HG03175 (cell line): ENCODE data around the gene CTNNBL1.

ENCODE experiments used
- ATAC-seq: cut with Tn5 transposase; IDR thresholded peaks from one replicate; pipeline ENCODE4 v1.9.1; 2021; ENCODE audit warnings: mild to moderate bottlenecking, moderate library complexity; ENCODE audit not compliant: unreplicated experiment

Gene CTNNBL1

DNA sequence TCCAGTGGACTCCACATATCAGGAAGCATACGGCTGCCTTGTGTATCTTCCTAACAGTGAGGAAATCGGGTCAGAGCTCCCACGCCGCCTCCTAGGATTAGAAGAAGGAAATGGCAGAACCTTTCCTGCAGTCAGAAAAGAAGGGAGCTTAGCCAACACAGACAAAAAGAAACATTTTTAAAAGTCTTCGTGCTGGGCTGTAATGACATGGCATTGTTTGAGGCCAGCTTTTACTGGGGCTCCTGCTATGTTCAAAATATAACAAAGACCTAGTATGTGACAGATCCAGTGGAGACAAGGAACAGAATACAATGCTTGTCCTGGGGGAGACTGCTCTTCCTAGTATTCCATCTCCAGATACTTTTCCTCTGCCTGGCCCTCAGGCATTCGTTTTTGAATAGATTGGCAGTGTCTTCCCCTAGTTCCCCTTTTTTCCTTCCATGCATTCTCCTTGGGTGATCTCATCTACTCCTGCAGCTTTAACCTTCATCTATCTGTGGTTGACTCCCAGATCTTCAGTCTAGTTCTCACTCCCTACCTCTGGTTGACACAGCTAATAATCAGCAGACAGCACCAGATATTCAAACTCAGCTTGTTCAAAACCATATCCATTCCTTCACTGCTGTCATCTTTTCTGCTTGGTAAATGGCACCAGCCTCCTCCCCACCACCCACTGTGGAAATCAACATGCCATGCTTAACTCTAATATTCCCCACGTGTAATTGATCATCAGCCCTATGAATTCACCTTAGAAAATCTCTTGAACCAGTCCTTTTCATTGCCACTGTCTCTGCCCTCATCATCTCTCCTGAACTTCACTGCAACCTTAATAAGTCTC, 114.6 kb downstream of the CTNNBL1 start:
- ATAC-seq = no peak

DNA sequence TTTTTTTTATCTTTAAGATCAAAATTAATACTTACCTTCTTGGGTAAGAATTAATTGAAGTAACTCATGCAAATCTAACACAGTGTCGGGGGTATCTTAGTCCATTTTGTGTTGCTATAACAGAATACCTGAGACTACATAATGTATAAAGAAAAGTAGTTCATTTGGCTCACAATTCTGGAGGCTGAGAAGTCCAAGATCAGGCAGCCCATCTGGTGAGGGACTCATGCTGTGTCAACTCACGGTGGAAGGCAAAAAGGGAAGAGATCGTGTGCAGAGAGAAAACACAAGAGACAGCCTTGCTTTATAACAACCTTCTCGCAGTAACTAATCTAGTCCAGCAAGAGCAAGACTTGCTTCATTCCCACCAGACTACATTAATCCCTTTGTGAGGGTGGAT, 116.2 kb downstream of the CTNNBL1 start:
- no peak for ATAC-seq

DNA sequence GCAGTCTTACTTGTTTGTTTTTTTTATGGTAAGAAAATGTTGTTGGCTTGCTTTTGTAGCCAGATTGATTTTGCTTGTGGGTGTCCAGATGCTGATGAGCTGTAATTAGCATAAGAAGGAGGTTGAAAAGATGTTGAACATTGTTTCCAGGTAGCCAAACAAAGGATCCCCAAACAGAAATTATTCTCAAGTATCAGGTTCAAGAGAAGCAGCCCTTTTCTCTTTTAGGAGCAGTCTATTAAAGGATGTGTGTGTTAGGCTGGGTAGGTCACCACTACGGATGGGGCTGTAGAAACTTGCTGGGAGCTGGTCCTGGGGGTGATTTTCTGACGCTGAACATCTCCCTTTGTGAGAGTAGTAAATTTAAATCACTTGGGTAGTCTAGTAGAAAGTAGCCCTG, 122.2 kb downstream of the CTNNBL1 start:
- no peak for ATAC-seq

DNA sequence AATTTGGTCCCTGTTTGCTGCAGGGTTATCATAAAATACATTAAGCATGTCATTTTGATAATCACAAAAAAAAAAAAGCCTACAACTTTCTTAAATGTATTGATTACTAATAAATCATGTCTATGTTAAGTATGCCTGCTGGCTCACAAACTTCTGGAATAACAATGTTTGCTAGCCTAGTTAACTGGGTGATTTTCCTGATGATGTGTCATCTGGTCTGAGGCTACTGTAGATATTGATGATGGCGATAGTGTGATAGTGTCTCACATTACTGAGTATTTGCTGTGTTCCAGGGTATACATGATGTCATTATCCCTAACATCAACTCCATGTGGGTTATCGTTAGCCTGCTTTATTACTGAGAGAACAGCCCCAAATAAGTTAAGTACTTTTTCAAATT, 122.9 kb downstream of the CTNNBL1 start:
- ATAC-seq = no peak

DNA sequence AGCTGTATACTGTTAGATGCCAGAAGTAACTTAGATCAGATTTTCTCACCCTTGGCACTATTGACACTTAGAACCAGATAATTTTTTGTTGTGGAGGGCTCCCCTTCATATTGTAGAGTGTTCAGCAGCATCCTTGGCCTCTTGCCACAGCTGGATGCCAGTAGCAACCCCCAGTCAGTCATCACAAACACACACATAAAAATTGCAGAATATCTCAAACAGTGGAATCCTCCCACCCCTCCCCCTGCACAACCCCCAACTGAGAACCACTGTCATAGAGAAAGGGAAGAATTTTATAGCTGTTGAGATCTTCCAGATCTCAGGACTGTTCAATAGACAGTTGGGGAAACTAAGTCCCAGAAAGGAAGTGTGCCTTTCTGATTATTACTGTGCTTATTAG, 127.9 kb downstream of the CTNNBL1 start:
- no peak for ATAC-seq

DNA sequence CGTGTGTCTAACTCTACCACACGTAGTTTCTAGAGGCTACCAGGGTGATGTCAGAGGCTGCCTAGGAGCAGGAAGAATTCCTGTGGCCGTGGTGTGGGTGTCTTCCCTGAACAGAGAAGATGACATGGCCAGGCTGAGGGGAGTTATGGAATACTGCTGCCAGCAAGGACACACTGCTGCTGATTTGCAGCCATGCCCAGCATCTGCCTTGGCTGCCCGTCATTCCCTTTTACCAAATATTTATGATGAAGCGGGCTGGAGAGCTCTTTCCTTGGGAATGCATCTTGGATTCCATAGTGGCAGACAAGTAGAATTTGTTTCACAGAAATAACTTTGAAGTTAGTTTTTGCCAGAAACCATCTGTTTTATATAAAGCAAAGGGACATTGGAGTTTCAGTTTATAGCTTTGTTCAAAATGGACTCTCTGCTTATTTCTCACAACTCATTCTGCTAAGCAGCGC, 128.3 kb downstream of the CTNNBL1 start:
- no peak for ATAC-seq

DNA sequence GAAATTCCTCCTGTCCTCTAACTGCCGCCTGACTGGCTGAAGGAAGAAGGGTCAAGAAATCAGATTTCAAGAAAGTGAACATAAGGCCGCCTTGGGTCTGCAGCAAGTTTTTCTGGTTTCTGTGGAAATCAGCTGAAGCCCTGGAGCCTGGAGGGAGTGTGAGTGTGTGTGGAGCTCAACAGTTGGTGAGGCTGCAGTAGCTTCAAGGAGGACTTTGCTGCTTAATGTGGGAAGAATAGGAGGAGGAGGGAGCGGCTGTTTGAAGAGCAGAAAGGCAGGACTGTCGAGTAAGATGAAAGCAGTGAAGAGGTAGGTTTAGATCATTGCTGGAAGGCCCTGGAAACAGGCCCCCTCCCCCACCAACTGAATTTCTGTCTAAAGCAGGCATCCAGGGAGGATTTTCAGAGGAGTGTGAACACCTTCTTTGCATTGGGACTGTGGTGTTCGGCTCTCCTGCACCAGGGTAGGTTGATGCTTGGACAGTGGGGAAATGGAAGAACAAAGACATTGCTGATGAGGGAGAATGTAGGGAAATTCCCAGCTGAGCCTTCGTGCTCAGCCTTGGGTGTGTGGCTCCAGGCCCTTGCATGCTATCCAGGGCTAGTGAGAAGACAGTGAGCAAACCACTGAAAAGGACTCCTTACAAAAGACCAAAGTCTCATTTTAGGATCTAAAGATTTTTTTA, 129.6 kb downstream of the CTNNBL1 start:
- ATAC-seq = no peak

DNA sequence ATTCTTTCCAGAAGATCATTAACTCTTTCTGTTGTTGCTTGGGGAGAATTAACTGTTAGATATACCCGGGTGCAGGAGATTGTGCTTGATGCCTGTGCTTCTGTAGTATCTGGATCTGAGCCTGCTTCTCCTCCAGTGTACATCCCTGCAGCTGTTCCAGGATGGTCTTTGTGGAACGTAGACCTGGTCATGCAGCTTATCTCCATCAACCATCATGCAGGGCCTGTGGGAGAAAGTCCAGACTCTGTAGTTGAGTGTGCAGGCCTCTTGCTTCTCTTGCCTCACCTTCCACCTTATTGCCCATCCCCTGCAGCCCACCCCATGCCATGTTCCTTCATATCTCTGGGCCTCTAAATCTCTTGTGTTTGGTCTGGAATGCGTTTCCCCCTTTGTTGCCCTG, 133.8 kb downstream of the CTNNBL1 start:
- ATAC-seq = no peak

DNA sequence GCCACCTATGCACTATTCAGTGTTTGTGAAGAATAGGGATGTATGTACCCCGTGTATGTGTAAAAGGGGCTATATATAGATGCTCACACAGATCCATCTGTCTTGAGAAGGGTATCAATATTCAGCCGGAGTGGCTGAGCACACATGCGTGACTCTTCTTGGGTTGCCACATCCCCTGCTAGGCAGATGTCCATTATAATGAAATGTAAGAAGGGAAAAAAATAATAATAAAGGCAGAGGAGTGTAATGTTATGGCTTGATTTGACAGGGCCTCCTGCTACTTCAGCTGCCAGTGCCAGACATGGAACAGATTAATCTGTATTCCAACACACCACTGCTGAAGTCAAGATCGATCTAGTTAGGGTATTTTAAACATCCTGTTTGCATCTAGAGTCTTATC, 134.9 kb downstream of the CTNNBL1 start:
- no peak for ATAC-seq

DNA sequence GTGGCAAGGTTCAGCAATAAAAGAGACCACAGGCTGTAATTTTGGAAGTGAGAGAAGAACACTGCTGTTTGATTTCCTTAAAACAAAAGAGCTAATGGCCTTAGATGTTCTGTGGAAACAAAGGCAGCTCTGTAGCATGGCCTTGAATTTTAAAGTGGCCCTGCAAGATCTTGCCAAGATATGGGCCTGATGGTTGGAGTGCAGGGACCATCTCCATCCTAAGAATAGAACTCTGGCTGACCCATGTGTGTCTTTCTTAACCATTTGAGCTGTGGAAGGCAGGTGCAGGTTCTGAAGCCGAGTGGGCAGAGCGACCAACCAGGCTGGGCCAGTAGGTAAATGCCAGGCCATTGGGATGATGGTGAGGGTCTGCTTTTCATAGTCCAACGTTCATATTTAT, 135.3 kb downstream of the CTNNBL1 start:
- no peak for ATAC-seq

DNA sequence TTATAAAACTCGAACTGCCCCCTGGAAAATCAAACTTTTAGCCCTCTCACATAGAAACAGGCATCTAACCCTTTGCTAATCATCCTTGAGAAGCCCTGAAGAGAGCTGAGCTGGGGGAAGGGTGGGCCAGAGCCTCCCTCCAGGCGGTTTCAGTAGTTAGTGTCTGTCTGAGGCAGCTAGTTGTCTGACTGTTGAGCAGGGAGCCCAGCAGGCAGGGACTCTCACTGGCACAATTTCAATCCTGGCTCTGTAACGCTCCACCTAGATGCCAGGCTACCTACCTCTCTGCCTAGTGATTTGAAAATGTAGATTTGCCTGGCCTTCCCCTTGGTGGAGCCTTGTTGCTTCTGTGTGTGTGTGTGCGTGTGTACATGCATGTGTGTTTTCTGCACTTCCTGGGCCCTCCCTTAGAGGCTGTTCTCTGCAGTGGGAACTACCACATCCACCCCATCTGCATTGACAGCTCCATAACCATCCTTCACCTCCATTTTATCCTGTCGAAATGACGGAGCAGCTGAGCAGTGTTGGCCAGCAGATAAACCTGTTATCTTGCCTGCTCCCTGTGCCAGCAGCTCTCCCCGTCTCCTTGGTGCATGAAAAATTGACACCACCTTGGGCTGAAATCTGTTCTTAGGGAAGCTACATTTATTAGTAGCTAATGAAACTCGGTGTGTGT, 139.5 kb downstream of the CTNNBL1 start:
- no peak for ATAC-seq

DNA sequence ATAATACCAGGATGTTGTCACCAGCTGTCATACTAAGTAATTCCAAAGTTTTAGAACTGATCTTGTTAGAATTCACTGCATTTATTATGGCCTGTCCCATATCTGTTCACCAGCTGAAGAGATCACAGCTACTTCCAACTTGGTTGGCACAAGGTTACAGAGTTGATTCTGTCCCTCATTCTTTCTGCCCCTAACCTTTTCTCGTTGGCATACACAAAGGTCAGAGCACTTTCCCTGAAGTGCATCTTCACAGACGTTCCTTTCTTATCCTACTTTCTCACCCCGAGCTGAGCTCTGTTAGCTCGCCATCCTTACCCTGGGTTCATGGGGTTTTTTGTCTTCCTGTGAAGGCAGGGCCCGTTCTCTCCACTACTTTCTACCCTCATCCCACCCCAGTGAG, 143.1 kb downstream of the CTNNBL1 start:
- ATAC-seq = no peak

DNA sequence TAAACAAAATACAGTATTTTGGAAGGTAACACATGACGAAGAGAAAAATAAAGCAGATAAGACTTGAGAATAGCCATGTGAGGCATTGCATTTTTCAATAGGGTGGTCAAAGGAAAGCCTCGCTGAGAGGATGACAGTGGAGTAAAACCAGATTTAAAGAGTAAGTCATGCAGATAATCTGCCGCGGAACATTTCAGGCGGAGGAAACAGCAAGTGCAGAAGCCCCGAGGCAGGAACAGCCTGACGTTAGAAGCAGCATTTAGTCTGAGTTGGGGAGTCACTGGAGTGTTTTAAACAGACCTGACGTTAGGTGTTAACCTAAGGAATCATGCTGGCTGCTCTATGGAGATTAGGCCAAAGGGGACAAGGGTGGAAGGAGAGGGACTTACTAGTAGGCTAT, 144.1 kb downstream of the CTNNBL1 start:
- no peak for ATAC-seq

DNA sequence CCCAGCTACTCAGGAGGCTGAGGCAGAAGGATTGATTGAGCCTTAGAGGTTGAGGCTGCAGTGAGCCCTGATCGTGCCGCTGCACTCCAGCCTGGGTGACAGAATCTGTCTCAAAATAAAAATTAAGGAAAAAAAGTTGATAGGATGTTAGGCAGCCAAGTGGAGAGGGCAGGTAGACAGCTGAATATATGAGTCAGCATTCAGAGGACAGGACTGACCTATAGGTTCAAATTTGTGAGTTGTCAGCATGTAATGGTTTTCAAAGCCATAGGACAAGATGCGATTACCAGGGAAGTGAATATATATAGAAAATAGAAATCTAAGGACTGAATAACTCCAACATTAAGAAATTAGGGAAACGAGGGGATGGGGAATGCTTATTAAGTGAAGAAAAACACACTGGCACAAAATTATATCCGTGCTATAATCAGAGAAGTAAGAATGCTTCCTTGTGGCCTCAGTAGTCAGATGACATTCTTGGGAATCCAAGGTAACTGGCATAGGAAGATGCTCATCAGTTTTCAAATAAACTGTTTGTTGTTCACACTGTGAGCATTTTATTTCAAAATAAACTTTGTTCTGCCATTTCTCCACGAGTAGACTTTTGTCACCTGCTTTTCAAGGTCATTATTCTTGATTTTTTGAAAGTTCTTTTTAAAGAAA, 145.1 kb downstream of the CTNNBL1 start:
- ATAC-seq = no peak

DNA sequence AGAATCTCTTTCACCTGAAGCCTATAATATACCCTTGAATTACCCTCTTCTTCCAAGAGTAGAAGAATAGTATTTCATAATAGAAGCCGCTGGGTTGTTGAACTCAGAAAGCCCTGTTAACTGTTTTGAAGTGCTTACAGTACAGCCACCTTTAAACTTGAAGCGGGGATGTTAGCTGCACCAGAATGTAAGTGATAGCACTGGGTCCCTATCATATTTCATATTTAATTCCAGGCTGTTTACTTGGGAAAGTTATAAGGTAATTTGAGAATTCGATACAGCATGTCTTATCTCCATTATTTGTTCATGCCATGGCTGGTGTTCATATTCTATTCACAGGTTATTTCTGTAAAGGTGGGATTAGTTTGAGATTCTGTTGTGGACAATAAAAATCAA, 145.6 kb downstream of the CTNNBL1 start:
- ATAC-seq = no peak

DNA sequence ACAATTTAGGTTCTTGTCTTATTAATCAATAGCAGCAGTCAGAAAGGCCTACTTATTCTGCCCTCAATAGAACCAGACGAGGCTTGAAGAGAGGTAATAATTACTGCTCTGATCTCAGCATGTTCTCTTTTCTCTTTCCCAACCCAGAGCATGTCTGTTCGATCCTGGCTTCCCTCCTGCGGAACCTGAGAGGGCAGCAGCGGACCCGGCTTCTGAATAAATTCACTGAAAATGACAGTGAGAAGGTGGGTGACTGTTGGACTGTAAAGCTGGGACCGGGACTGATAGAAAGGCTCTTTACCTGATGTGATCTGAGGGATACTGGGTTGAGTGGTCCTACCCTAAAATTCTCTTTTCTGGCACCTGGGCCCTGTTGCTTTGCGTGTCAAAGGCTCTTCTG, 146.1 kb downstream of the CTNNBL1 start:
- ATAC-seq = no peak

DNA sequence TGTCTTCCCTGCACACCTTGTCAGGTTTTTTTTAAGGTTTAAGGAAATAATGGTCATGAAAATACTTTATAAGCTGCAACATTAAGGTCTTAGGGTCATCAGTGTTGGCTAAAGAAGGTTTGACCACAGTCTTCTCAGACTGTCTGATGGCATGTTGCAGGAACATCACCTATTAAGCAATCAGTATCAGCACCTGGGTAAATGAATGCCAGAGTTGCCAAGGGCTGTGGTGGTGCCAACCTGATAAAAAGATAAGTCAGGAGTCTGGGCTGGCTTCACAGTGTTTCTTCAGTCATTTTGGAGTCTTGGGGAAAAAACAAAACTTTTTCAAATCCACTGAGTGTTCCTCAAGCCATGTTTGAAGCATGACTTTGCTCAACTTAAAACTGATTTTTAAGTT, 147.6 kb downstream of the CTNNBL1 start:
- ATAC-seq = no peak

DNA sequence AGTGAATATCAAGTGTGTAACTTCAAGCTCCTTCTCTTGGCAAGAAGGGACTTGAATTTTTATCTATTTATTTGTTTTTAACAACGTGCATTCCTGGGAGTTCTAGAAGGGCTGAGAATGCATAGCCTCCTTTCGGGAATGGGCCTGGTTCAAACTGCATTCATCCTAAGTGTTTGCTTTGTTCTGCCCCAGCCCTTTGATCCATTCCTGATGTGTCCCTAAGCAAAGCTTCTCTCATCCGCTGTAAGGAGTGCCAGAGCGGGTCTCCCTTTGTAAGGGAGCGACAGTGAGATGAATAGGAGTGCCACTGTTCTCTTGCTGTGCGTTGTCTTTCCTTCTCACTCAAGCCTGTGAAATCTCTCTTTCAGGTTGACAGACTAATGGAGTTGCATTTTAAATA, 148.1 kb downstream of the CTNNBL1 start:
- no peak for ATAC-seq

DNA sequence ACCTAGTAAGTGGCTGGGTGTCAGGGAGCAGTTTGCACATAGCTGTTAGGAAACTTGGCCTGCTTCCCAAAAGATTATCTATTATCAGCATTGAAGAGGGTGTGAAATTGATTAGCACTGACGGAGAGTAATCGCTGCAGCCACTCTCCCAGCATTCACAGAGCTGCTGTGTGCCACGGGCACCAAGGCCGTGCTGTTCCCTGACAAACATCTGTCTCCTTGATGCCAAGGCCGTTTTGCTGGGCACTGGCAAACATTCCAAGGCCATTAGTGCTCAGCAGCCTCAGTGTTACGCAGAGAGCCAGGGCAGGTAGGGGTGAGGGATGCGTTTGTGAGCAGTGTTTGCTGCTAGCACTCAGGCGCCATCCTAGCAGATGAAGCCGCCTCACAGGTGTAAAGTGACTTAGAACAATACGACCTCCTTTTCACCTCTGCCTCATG, 151.4 kb downstream of the CTNNBL1 start:
- no peak for ATAC-seq

DNA sequence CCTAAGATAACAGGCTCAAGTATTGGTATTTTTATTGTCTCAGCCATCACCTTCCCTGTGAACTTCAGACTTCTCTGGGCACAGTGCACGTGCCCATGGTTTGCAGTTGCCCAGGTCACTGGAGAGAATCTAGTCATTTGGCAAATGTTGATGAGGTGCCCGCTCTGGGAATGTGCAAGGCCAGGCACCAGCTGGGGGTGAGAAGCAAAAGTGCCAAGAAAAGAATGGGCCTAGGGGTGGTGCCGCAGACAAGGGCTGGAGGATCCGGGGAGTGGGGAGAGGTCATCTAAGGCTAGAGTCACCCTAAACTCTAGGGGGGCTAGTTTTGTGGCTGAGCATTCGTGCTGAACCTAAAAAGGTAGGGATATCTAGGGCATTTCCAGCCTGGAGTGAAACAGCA, 152.0 kb downstream of the CTNNBL1 start:
- no peak for ATAC-seq

DNA sequence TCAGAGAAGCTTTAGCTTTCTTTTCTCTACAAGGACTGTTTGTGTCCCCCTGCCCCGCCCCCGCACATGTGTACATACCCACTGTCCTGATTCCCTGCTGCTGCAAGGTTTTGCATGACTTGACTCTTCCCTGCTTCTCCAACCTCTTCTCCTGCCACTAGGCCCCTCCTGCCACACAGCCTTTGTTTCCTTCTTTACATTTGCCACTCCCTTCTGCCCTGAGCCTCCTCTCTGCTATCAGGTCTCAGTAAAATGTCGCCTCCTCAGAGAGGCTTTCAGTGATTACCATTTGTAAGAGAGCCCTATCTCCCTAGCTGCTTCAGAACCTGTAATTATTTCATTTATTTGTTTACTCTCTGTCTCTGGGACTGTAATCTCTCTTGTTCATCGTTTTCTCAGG, 152.7 kb downstream of the CTNNBL1 start:
- ATAC-seq = no peak
